Measurements from ENCODE around the gene NTRK2. TPM values are rescaled to one million over a fixed set of nuclear protein-coding genes. Genes with fewer than 3 reads are reported as not detected.

The NTRK2 gene
- total RNA-seq, 1 donor from 2014 or later: 4.6 TPM

- H3K4me3 Mint-ChIP-seq (ENCODE audit: unreplicated experiment): no peak overlapping the region
- no peak overlapping the region for H3K4me2 ChIP-seq (ENCODE audit: low read length)
- no peaks in the 10 kb centered on the region for H3K9me3 ChIP-seq (ENCODE audit: insufficient read depth, low read depth, low read length)
- H3K4me3 ChIP-seq (ENCODE audit: insufficient read depth, low read depth, low read length): no peak overlapping the region
- H3K9ac ChIP-seq (ENCODE audit: low read length): no peak overlapping the region
- no peaks in the 10 kb centered on the region for H3K36me3 ChIP-seq (ENCODE audit: insufficient read depth, low read length)
- no peaks in the 10 kb centered on the region for H4K20me1 ChIP-seq (ENCODE audit: insufficient read depth, low read length)
- no peak overlapping the region for H3K27ac ChIP-seq (ENCODE audit: low read depth, low read length)
- peaks cover 5% of the 10 kb centered on the region for H3K4me1 ChIP-seq (ENCODE audit: insufficient read depth, low read length)
- no peak overlapping the region for H2AFZ ChIP-seq (ENCODE audit: low read depth, low read length)
- H3K27ac Mint-ChIP-seq (ENCODE audit: unreplicated experiment): peak overlapping the region; percentile 3
- peaks cover 13% of the 10 kb centered on the region for H3K4me1 Mint-ChIP-seq (ENCODE audit: low read depth, unreplicated experiment)
- DNase-seq (ENCODE audit: low read depth): peak; percentile 20
- TF ChIP-seq EZH2 (IDR thresholded peaks at IDR 0.05; ENCODE audit: insufficient read depth, low read length): no peak
- TF ChIP-seq, protein P1, sequence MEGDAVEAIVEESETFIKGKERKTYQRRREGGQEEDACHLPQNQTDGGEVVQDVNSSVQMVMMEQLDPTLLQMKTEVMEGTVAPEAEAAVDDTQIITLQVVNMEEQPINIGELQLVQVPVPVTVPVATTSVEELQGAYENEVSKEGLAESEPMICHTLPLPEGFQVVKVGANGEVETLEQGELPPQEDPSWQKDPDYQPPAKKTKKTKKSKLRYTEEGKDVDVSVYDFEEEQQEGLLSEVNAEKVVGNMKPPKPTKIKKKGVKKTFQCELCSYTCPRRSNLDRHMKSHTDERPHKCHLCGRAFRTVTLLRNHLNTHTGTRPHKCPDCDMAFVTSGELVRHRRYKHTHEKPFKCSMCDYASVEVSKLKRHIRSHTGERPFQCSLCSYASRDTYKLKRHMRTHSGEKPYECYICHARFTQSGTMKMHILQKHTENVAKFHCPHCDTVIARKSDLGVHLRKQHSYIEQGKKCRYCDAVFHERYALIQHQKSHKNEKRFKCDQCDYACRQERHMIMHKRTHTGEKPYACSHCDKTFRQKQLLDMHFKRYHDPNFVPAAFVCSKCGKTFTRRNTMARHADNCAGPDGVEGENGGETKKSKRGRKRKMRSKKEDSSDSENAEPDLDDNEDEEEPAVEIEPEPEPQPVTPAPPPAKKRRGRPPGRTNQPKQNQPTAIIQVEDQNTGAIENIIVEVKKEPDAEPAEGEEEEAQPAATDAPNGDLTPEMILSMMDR (IDR thresholded peaks at IDR 0.05; ENCODE audit: insufficient read depth, low read depth, low read length): no peak
- peaks cover 14% of the 10 kb centered on the region for H3K27me3 Mint-ChIP-seq (ENCODE audit: low read depth, unreplicated experiment)
- H3K9me3 Mint-ChIP-seq (ENCODE audit: unreplicated experiment): peaks cover 2% of the 10 kb centered on the region
- no peaks in the 10 kb centered on the region for H3K79me2 ChIP-seq (ENCODE audit: insufficient read depth, low read length)
- FAIRE-seq: no peak
- no peaks in the 10 kb centered on the region for H3K36me3 Mint-ChIP-seq (ENCODE audit: low read depth, unreplicated experiment)
- H3K27me3 ChIP-seq (ENCODE audit: insufficient read depth, low read length): peaks cover 4% of the 10 kb centered on the region
Measured at GRCh38 chr9:84970432-84970831, 300.9 kb downstream of the NTRK2 start.

DNA sequence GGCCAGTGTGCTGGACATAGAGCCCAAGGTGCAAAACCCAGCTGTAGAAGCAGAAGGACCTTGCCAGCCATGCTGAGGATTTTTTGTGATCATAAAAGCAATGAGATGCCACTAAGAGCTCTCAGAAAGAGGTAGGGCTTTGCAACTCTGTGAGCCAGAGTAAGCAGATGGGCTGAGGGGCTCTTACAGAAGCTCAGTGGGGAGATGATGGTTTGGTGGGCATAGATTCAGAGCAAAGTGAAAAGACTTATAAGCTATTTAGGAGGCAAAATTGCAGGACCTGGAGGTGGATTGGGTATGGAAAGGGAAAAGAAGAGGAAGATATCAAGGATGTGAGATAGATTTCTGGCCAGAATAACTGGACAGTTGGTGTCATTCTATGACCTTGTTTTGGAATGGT is 302.0 kb downstream of the NTRK2 start:
- peaks cover 24% of the 10 kb centered on the region for H3K4me1 Mint-ChIP-seq (ENCODE audit: low read depth, unreplicated experiment)
- no peaks in the 10 kb centered on the region for H4K20me1 ChIP-seq (ENCODE audit: insufficient read depth, low read length)
- FAIRE-seq (no peak), DNase-seq (ENCODE audit: low read depth) (no peak)
- peaks cover 9% of the 10 kb centered on the region for H3K27me3 Mint-ChIP-seq (ENCODE audit: low read depth, unreplicated experiment)
- H3K27me3 ChIP-seq (ENCODE audit: insufficient read depth, low read length): peaks cover 4% of the 10 kb centered on the region
- H3K36me3 Mint-ChIP-seq (ENCODE audit: low read depth, unreplicated experiment): no peaks in the 10 kb centered on the region
- no peak overlapping the region for H3K27ac Mint-ChIP-seq (ENCODE audit: unreplicated experiment)
- H3K9me3 ChIP-seq (ENCODE audit: insufficient read depth, low read depth, low read length): no peaks in the 10 kb centered on the region
- peaks cover 2% of the 10 kb centered on the region for H3K9me3 Mint-ChIP-seq (ENCODE audit: unreplicated experiment)
- TF ChIP-seq, protein P1 (IDR thresholded peaks at IDR 0.05; ENCODE audit: insufficient read depth, low read depth, low read length): no peak
- no peak for TF ChIP-seq EZH2 (IDR thresholded peaks at IDR 0.05; ENCODE audit: insufficient read depth, low read length)
- H2AFZ ChIP-seq (ENCODE audit: low read depth, low read length): no peak overlapping the region
- no peak overlapping the region for H3K4me3 Mint-ChIP-seq (ENCODE audit: unreplicated experiment)
- no peaks in the 10 kb centered on the region for H3K79me2 ChIP-seq (ENCODE audit: insufficient read depth, low read length)
- no peaks in the 10 kb centered on the region for H3K36me3 ChIP-seq (ENCODE audit: insufficient read depth, low read length)
- no peak overlapping the region for H3K27ac ChIP-seq (ENCODE audit: low read depth, low read length)
- peaks cover 5% of the 10 kb centered on the region for H3K4me1 ChIP-seq (ENCODE audit: insufficient read depth, low read length)
- no peak overlapping the region for H3K4me2 ChIP-seq (ENCODE audit: low read length)
- no peak overlapping the region for H3K4me3 ChIP-seq (ENCODE audit: insufficient read depth, low read depth, low read length)
- no peak overlapping the region for H3K9ac ChIP-seq (ENCODE audit: low read length)

DNA sequence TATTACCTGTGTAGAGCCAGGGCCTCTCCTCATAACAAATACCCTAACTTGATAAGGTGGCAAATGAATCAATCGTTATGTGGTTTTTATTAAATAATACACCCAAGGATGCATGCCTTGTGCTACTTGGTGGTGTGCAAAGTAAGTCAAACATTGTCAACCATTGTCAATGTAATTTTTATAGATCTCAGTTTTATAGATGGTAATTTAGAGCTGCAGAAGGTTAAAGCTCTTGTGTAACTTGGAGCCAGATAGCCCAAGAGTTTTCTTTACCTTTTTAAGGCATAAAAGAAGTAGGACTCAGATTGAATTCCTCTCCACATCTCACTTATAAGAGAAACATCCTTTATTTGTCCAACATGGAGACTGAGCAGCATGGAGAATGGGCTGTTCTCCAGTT is 304.7 kb downstream of the NTRK2 start:
- Histone ChIP-seq H3K9ac (ENCODE audit: low read length) (no peak overlapping the region), H3K79me2 (ENCODE audit: insufficient read depth, low read length) (no peaks in the 10 kb centered on the region), H3K4me1 (ENCODE audit: insufficient read depth, low read length) (peaks cover 5% of the 10 kb centered on the region), H3K4me2 (ENCODE audit: low read length) (no peak overlapping the region), H3K4me3 (ENCODE audit: insufficient read depth, low read depth, low read length) (no peak overlapping the region), H2AFZ (ENCODE audit: low read depth, low read length) (no peak overlapping the region), H3K27me3 (ENCODE audit: insufficient read depth, low read length) (no peaks in the 10 kb centered on the region), H4K20me1 (ENCODE audit: insufficient read depth, low read length) (no peaks in the 10 kb centered on the region), H3K9me3 (ENCODE audit: insufficient read depth, low read depth, low read length) (no peaks in the 10 kb centered on the region), H3K27ac (ENCODE audit: low read depth, low read length) (no peak overlapping the region), H3K36me3 (ENCODE audit: insufficient read depth, low read length) (no peaks in the 10 kb centered on the region)
- H3K4me3 Mint-ChIP-seq (ENCODE audit: unreplicated experiment): no peak overlapping the region
- FAIRE-seq (no peak), DNase-seq (ENCODE audit: low read depth) (no peak)
- peaks cover 4% of the 10 kb centered on the region for H3K27me3 Mint-ChIP-seq (ENCODE audit: low read depth, unreplicated experiment)
- H3K27ac Mint-ChIP-seq (ENCODE audit: unreplicated experiment): no peak overlapping the region
- no peaks in the 10 kb centered on the region for H3K36me3 Mint-ChIP-seq (ENCODE audit: low read depth, unreplicated experiment)
- H3K9me3 Mint-ChIP-seq (ENCODE audit: unreplicated experiment): peaks cover 4% of the 10 kb centered on the region
- H3K4me1 Mint-ChIP-seq (ENCODE audit: low read depth, unreplicated experiment): peaks cover 27% of the 10 kb centered on the region
- TF ChIP-seq, protein P1 (IDR thresholded peaks at IDR 0.05; ENCODE audit: insufficient read depth, low read depth, low read length): no peak
- no peak for TF ChIP-seq EZH2 (IDR thresholded peaks at IDR 0.05; ENCODE audit: insufficient read depth, low read length)
